ENCODE measurements around the gene CZIB.

DNA sequence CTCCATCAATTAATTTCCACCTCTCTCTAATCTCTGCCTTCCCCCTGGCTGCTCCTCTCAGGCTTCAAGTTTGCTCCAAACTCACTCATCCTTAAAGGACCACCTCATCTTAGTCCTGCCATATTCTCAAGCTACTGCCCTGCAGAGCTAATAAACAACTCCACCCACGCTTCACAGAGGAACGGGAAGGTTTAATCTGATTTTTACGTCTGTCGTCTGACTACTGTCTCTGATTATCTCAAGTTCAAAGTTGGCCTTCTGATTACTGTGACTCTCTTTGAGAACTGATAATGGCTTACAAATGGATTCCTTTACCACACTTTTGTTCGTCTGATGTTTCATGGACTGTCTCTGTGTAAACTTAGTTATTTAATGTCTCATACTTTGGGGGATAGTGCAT is 31.4 kb downstream of the CZIB start:
- TF ChIP-seq ZNF274 (IDR thresholded peaks at IDR 0.05; ENCODE audit: low read depth, low read length) (no peak), YY1 (IDR thresholded peaks at IDR 0.05; ENCODE audit: insufficient read depth, insufficient read length) (no peak)
